Uterus (tissue), 2 donors: ENCODE results near the gene NDN.
"Not testable (repeated sequence)": the region's sequence is repeated elsewhere in the genome, so short reads cannot be mapped to it uniquely, and the experiment has no call there.

Experiments
- CTCF ChIP-seq, 4 experiments: fragments of 200-600 bp in 2 of 4; fragments of 450-650 bp in 2 of 4; sonication (generic) in 2 of 4; IDR thresholded peaks; one replicate each; pipeline ENCODE4 v1.5.1; 2016 to 2019; ENCODE audit warnings: antibody characterized with exemption in 4 of 4, mild to moderate bottlenecking in 2 of 4, moderate library complexity in 1 of 4
- POLR2A ChIP-seq, 2 donors: fragments of 450-650 bp; IDR thresholded peaks; one replicate each; pipeline ENCODE4 v1.6.1; 2016; ENCODE audit warnings: antibody characterized with exemption in 2 of 2, mild to moderate bottlenecking in 1 of 2, moderate library complexity in 1 of 2

- TF ChIP-seq CTCF, POLR2A (IDR thresholded peaks at IDR 0.05): not testable (repeated sequence)
Measured at GRCh38 chr15:23713874-23714656, 27.0 kb upstream of the NDN start.
